ENCODE results near the gene SLC35D1. TPM values are rescaled to one million over a fixed set of nuclear protein-coding genes. Genes with fewer than 3 reads are reported as not detected.

Gene SLC35D1
- total and polyA plus RNA-seq, 2 of the 8 experiments (the other 6 are each of a cell fraction or from before 2014, with no cell fraction given), result 1.2 to 2.7 TPM

GRCh38 chr1:66980745-66981367, 73.1 kb downstream of the SLC35D1 start:
- FAIRE-seq (no peak), DNase-seq (ENCODE audit: low read depth in 1 of 2, low spot score in 2 of 2) (no peak)
- Histone ChIP-seq H2BK120ac (replicated peaks; ENCODE audit: low read depth, low read length) (no peak overlapping the region), H4K20me1 (replicated peaks in 1 of 2; ENCODE audit: control insufficient read depth in 1 of 2, insufficient read depth in 2 of 2, low read length in 2 of 2) (peaks cover 0 to 1% of the 10 kb centered on the region in 2 experiments), H2BK5ac (ENCODE audit: low read depth, low read length) (no peak overlapping the region), H3K4me2 (ENCODE audit: insufficient read depth in 1 of 2, low read depth in 2 of 2, low read length in 2 of 2) (no peak overlapping the region), H3K18ac (ENCODE audit: extremely low read depth, low read length) (no peak overlapping the region), H3K23ac (ENCODE audit: insufficient read length) (no peak overlapping the region), H3K27ac (ENCODE audit: low read depth, low read length) (no peak overlapping the region), H4K91ac (replicated peaks; ENCODE audit: insufficient read length, low read length) (no peak overlapping the region), H3K79me1 (ENCODE audit: low read depth, low read length) (no peaks in the 10 kb centered on the region), H3K4me1 (replicated peaks in 1 of 4; ENCODE audit: control insufficient read depth in 3 of 4, insufficient read depth in 4 of 4, low read length in 3 of 4) (no peaks in the 10 kb centered on the region), H2BK20ac (ENCODE audit: low read length) (no peak overlapping the region), H2AFZ (ENCODE audit: low read length) (no peak overlapping the region), H2BK12ac (ENCODE audit: low read depth, low read length) (no peak overlapping the region), H2BK15ac (ENCODE audit: low read length) (no peak overlapping the region), H2AK5ac (ENCODE audit: low read depth, low read length) (no peak overlapping the region), H3K27me3 (replicated peaks in 1 of 4; ENCODE audit: control insufficient read depth in 3 of 4, extremely low read depth in 1 of 4, insufficient read depth in 3 of 4, low read length in 3 of 4) (no peaks in the 10 kb centered on the region), H3K36me3 (ENCODE audit: control insufficient read depth in 2 of 4, insufficient read depth in 4 of 4, low read length in 3 of 4) (peaks cover 7 to 76% (median 25%) of the 10 kb centered on the region in 4 experiments), H3K14ac (ENCODE audit: insufficient read length) (no peak overlapping the region), H3K4me3 (ENCODE audit: extremely low read depth in 1 of 4, insufficient read depth in 2 of 4, low read depth in 3 of 4, low read length in 4 of 4) (no peak overlapping the region), H3K79me2 (ENCODE audit: control insufficient read depth in 1 of 2, insufficient read depth in 2 of 2, low read length in 2 of 2) (no peaks in the 10 kb centered on the region), H3K9me3 (ENCODE audit: insufficient read depth in 2 of 2, low read depth in 1 of 2, low read length in 1 of 2) (no peaks in the 10 kb centered on the region), H3K4ac (replicated peaks; ENCODE audit: insufficient read length, low read depth, low read length) (no peak overlapping the region), H3K56ac (replicated peaks; ENCODE audit: insufficient read length, low read depth, low read length) (no peak overlapping the region), H4K8ac (ENCODE audit: extremely low read depth, insufficient read depth, low read length) (no peak overlapping the region), H3K23me2 (ENCODE audit: low read depth, low read length) (no peaks in the 10 kb centered on the region), H3K9ac (replicated peaks in 1 of 4; ENCODE audit: extremely low read depth in 1 of 4, low read depth in 3 of 4, low read length in 3 of 4) (no peak overlapping the region), H4K5ac (ENCODE audit: insufficient read length, low read depth, low read length) (no peak overlapping the region)
- CTCF ChIA-PET (ENCODE audit: partially characterized antibody), result interaction anchor here (0.8 to 1.3 kb wide), 3 partner anchors 15 to 168 kb away, joined by 3 to 7 read pairs (median 4); no protein-coding TSS in a partner anchor
- POLR2A ChIA-PET (ENCODE audit: partially characterized antibody), result interaction anchor here (0.6 kb wide), 1 partner anchor 787 kb away, joined by 3 read pairs; no protein-coding TSS in a partner anchor
- 96% methylated on average over 1 of the region's 1 CpG; no CpG with 5 or more reads in 1 of the 2 experiments for WGBS, 2 experiments (ENCODE audit: extremely low coverage in 1 of 2, insufficient coverage in 1 of 2, insufficient read length in 1 of 2, insufficient replicate concordance in 2 of 2, low coverage in 1 of 2, low lambda C conversion rate in 2 of 2, missing lambda C conversion rate in 1 of 2)
- TF ChIP-seq CREB1 (IDR thresholded peaks at IDR 0.05) (no peak), GABPA (IDR thresholded peaks at IDR 0.05; ENCODE audit: borderline replicate concordance, insufficient read depth, low read length) (no peak), SIX5 (IDR thresholded peaks at IDR 0.05; ENCODE audit: low read depth, low read length) (no peak), MAFK (IDR thresholded peaks at IDR 0.05; ENCODE audit: low read depth, low read length) (no peak), POLR2A (IDR thresholded peaks at IDR 0.05; ENCODE audit: control extremely low read depth in 1 of 2, low read depth in 2 of 2, low read length in 2 of 2) (no peak), TCF12 (IDR thresholded peaks at IDR 0.05; ENCODE audit: low read depth, low read length) (no peak), RFX5 (IDR thresholded peaks at IDR 0.05; ENCODE audit: borderline replicate concordance, low read depth, low read length) (no peak), EZH2 (IDR thresholded peaks at IDR 0.05; ENCODE audit: low read depth, low read length, severe bottlenecking) (no peak), CHD2 (IDR thresholded peaks at IDR 0.05; ENCODE audit: low read length) (no peak), RNF2 (IDR thresholded peaks at IDR 0.05; ENCODE audit: borderline replicate concordance, low read depth, low read length, missing control alignments, poor library complexity, severe bottlenecking) (no peak), KDM5A (IDR thresholded peaks at IDR 0.05; ENCODE audit: low read length) (no peak), ZNF274 (IDR thresholded peaks at IDR 0.05; ENCODE audit: borderline replicate concordance, extremely low read depth, low read length) (no peak), EP300 (IDR thresholded peaks at IDR 0.05; ENCODE audit: borderline replicate concordance in 1 of 2, low read depth in 2 of 2, low read length in 2 of 2) (no peak), GTF2F1 (IDR thresholded peaks at IDR 0.05; ENCODE audit: borderline replicate concordance, low read depth, low read length) (no peak)
